Measurements from ENCODE around the gene PGRMC2. TPM values are rescaled to one million over a fixed set of nuclear protein-coding genes. Genes with fewer than 3 reads are reported as not detected.

Gene PGRMC2
- total RNA-seq, 1 donor from 2014 or later = 28.2 TPM

GRCh38 chr4:128320656-128321055 lies 33.0 kb upstream of the PGRMC2 start:
- H3K9me3 Mint-ChIP-seq (ENCODE audit: unreplicated experiment) = no peaks in the 10 kb centered on the region
- no peak for TF ChIP-seq CTCF (IDR thresholded peaks at IDR 0.05; ENCODE audit: partially characterized antibody, unreplicated experiment)
- H3K4me1 Mint-ChIP-seq (ENCODE audit: low read depth, unreplicated experiment) = no peaks in the 10 kb centered on the region
- no peak overlapping the region for H3K4me3 Mint-ChIP-seq (ENCODE audit: unreplicated experiment)
- no peaks in the 10 kb centered on the region for H3K27me3 Mint-ChIP-seq (ENCODE audit: unreplicated experiment)
- H3K27ac Mint-ChIP-seq (ENCODE audit: unreplicated experiment) = no peak overlapping the region
- no peaks in the 10 kb centered on the region for H3K36me3 Mint-ChIP-seq (ENCODE audit: unreplicated experiment)
- no peak for DNase-seq

- DNase-seq = no peak
- Mint-ChIP-seq H3K4me1 (ENCODE audit: low read depth, unreplicated experiment) (no peaks in the 10 kb centered on the region), H3K36me3 (ENCODE audit: unreplicated experiment) (no peaks in the 10 kb centered on the region), H3K9me3 (ENCODE audit: unreplicated experiment) (no peaks in the 10 kb centered on the region), H3K4me3 (ENCODE audit: unreplicated experiment) (no peak overlapping the region), H3K27ac (ENCODE audit: unreplicated experiment) (no peak overlapping the region), H3K27me3 (ENCODE audit: unreplicated experiment) (no peaks in the 10 kb centered on the region)
- TF ChIP-seq CTCF (IDR thresholded peaks at IDR 0.05; ENCODE audit: partially characterized antibody, unreplicated experiment) = no peak
These were observed 28.3 kb upstream of the PGRMC2 start for GRCh38 chr4:128315756-128316520.

- Mint-ChIP-seq H3K27me3 (ENCODE audit: unreplicated experiment) (no peaks in the 10 kb centered on the region), H3K4me1 (ENCODE audit: low read depth, unreplicated experiment) (peaks cover 10% of the 10 kb centered on the region), H3K4me3 (ENCODE audit: unreplicated experiment) (no peak overlapping the region), H3K9me3 (ENCODE audit: unreplicated experiment) (no peaks in the 10 kb centered on the region), H3K36me3 (ENCODE audit: unreplicated experiment) (no peaks in the 10 kb centered on the region), H3K27ac (ENCODE audit: unreplicated experiment) (no peak overlapping the region)
- DNase-seq = no peak
- TF ChIP-seq CTCF (IDR thresholded peaks at IDR 0.05; ENCODE audit: partially characterized antibody, unreplicated experiment) = no peak
These were observed 24.2 kb upstream of the PGRMC2 start for GRCh38 chr4:128311659-128312403.

- H3K4me1 Mint-ChIP-seq (ENCODE audit: low read depth, unreplicated experiment) = peaks cover 10% of the 10 kb centered on the region
These were observed 22.7 kb upstream of the PGRMC2 start for GRCh38 chr4:128310266-128310697.

More at GRCh38 chr4:128310266-128310697, 22.7 kb upstream of the PGRMC2 start:
- no peaks in the 10 kb centered on the region for H3K27me3 Mint-ChIP-seq (ENCODE audit: unreplicated experiment)
- H3K36me3 Mint-ChIP-seq (ENCODE audit: unreplicated experiment) = no peaks in the 10 kb centered on the region
- peak; percentile 22 for DNase-seq
- no peaks in the 10 kb centered on the region for H3K9me3 Mint-ChIP-seq (ENCODE audit: unreplicated experiment)
- TF ChIP-seq CTCF (IDR thresholded peaks at IDR 0.05; ENCODE audit: partially characterized antibody, unreplicated experiment) = no peak
- no peak overlapping the region for H3K4me3 Mint-ChIP-seq (ENCODE audit: unreplicated experiment)
- H3K27ac Mint-ChIP-seq (ENCODE audit: unreplicated experiment) = no peak overlapping the region
